IPS DF 6.9 (cell line): ENCODE data around the gene ZNF561.
A peak's percentile ranks its signal among the peaks of the same experiment; 100 is the strongest.
"Not testable (repeated sequence)": the region's sequence is repeated elsewhere in the genome, so short reads cannot be mapped to it uniquely, and the experiment has no call there.

ENCODE experiments used
- DNase-seq: peaks from one replicate; pipeline ENCODE4 v3.0.0-alpha.2; 2013; ENCODE audit warnings: low read depth, low spot score
- H3K27ac ChIP-seq: one replicate; pipeline ENCODE4 v1.5.1; 2013; ENCODE audit warnings: low read length, control low read depth
- H3K27me3 ChIP-seq: 2 replicates; pipeline ENCODE4 v1.6.1; 2013; ENCODE audit warnings: mild to moderate bottlenecking, low read length; ENCODE audit not compliant: control insufficient read depth, insufficient read depth
- H3K36me3 ChIP-seq: 2 replicates; pipeline ENCODE4 v1.6.1; 2013; ENCODE audit warnings: low read length; ENCODE audit not compliant: control insufficient read depth, insufficient read depth
- H3K4me1 ChIP-seq: 2 replicates; pipeline ENCODE4 v1.6.1; 2013; ENCODE audit warnings: low read length; ENCODE audit not compliant: control insufficient read depth, insufficient read depth
- H3K4me3 ChIP-seq: 2 replicates; pipeline ENCODE4 v1.5.1; 2013; ENCODE audit warnings: mild to moderate bottlenecking, low read length
- H3K9me3 ChIP-seq: 2 replicates; pipeline ENCODE4 v1.6.1; 2013; ENCODE audit warnings: low read length, inconsistent platforms; ENCODE audit not compliant: control insufficient read depth, insufficient read depth
- WGBS: extraction: QIAGEN DNeasy Blood & Tissue Kit; methylation state at CpG from one replicate; pipeline ENCODE4 v1.1.7; 2013; ENCODE audit warnings: mixed read lengths, missing lambda C conversion rate; ENCODE audit not compliant: insufficient read length, insufficient coverage; 5-methylcytosine and 5-hydroxymethylcytosine counted together

ZNF561 gene

DNA sequence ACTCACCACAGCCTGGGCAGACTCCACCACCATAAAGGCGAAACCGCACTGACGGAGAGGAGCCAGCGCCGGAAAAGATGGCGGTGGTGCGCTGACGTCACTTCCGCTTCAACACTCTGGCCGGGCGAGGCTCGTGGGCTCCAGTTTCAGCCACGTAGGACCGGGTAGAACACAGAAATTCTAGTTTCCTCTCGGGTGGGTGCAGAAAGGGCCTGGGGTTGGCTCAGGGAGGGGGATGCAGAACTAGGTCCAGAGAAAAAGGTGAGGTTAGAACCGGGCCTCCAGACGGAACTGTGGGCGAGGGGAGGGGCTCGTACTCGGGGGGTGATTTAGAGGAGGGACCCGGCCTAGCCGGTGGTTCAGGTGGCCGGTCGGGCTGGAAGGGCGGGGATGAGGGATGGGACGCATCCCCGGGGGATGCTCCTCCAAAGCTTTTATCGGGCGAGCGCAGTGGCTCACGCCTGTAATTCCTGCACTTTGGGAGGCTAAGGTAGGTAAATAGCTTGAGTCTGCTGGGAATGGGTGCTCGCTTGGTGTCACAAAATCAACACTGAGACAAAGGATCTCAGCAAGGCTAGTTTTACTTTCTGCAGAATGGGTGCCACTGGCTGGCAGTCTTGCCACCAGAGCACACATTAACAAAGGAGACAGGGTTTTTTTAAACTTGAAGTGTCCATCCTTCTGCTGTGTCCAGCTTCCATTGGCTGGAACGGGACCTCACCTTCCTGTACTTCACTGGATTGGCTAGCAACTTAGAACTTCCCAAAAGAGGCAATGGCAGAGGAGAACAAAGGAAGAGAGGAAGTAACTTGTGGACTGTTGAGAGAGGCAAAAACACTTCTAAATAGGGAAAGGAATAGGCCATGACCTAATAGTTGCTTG lies at the start of gene ZNF561:
Gene ZNF561, minus strand, starts transcription at position 77 of the 882 bp plus-strand sequence. CDS start 1,776 bp downstream, outside the sequence.
- WGBS, result no CpG with 5 or more reads among the region's 33 CpGs
- Histone ChIP-seq H3K36me3 (peaks cover 10% of the 10 kb centered on the region; the same call in 1 of the 2 replicates), H3K27me3 (no peaks in the 10 kb centered on the region), H3K9me3 (no peaks in the 10 kb centered on the region), H3K27ac (no peak within 1 kb of the TSS), H3K4me1 (no peaks in the 10 kb centered on the region), H3K4me3 (peak within 1 kb of the TSS; percentile 77)
- peak; percentile 82 for DNase-seq

DNA sequence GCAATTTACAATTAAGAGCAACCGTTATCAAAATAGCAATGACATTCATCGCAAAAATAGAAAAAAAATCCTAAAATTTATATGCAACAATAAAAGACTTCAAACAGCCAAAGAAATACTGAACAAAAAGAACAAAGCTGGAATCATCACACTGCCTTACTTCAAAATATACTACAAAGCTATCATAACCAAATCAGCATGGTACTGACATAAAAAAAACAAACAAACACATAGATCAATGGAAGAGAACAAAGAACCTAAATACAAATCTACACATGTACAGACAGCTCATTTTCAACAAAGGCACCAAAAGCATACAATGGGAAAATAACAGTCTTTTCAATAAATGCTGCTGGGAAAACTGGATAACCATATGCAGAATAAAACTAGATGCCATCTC lies 47.5 kb upstream of the ZNF561 start:
- no peak for DNase-seq
- no peaks in the 10 kb centered on the region; the same call in 1 of the 2 replicates for H3K9me3 ChIP-seq
- no CpG with 5 or more reads among the region's 2 CpGs for WGBS
- no peaks in the 10 kb centered on the region for H3K4me1 ChIP-seq
- no peak overlapping the region for H3K27ac ChIP-seq
- H3K36me3 ChIP-seq, result no peaks in the 10 kb centered on the region
- no peak overlapping the region for H3K4me3 ChIP-seq
- no peaks in the 10 kb centered on the region for H3K27me3 ChIP-seq

DNA sequence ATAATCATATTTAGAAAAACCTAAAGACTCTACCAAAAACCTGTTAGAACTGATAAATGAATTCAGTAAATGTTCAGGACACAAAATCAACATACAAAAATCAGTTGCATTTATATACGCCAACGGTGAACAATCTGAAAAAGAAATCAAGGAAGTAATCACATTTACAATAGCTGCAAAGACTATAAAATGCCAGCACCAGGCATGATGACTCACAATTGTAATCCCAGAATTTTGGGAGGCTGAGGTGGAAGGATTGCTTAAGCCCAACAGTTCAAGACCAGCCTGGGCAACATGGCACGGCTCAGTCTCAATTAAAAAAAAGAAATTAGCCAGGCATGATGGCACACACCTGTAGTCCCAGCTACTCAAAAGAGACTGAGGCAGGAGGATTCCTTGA lies 46.9 kb upstream of the ZNF561 start:
- no CpG with 5 or more reads among the region's 3 CpGs for WGBS
- Histone ChIP-seq H3K27ac (no peak overlapping the region), H3K9me3 (no peaks in the 10 kb centered on the region; the same call in 1 of the 2 replicates), H3K4me1 (no peaks in the 10 kb centered on the region), H3K36me3 (no peaks in the 10 kb centered on the region), H3K27me3 (no peaks in the 10 kb centered on the region), H3K4me3 (no peak overlapping the region)
- no peak for DNase-seq

DNA sequence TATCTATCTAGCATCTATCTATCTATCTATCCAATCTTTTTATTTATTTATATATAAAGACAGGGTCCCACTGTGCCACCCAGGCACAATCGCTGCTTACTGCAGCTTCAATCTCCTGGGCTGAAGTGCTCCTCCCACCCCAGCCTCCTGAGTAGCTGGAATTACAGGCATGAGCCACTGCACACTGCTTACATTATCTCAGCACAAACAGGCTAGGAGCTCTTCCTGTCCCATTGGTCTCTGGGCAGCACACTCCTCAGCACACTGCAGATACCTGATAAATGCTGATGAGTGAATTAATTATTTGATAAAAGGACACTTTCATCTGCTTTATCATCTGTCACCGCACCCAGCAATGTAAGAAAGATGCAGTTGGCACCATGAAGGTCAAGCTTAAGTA lies 37.7 kb upstream of the ZNF561 start:
- Histone ChIP-seq H3K4me3 (no peak overlapping the region), H3K4me1 (no peaks in the 10 kb centered on the region), H3K27me3 (no peaks in the 10 kb centered on the region), H3K36me3 (0 out of 2 replicates have a peak, but pooled peaks cover 3% of the 10 kb centered on the region), H3K27ac (no peak overlapping the region), H3K9me3 (peaks cover 2% of the 10 kb centered on the region)
- no peak for DNase-seq
- WGBS, result no CpG with 5 or more reads among the region's 2 CpGs

DNA sequence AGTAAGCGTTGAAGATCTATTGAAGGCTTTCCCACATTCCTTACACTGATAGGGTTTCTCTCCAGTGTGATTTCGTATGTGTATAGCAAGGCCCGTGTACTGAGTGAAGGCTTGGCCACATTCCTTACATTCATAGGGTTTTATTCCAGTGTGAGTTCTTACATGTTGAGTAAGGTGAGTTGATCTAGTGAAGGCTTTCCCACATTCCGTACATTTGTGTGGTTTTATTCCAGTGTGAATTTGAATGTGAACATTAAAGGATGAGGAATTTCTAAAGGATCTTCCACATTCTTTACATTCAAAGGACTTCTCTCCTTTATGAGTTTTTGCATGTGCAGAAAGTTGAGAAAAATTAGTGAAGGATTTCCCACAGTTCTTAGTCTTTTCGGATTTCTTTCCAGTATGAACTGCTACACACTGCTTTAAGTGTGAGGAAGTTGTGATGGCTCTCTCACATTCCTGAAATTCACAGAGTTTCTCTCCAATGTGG lies 32.1 kb upstream of the ZNF561 start:
- H3K4me1 ChIP-seq, DNase-seq, H3K27ac ChIP-seq, H3K9me3 ChIP-seq, H3K27me3 ChIP-seq, H3K4me3 ChIP-seq: not testable (repeated sequence)
- no CpG with 5 or more reads among the region's 5 CpGs for WGBS
- peaks cover 11% of the 10 kb centered on the region; the same call in 1 of the 2 replicates for H3K36me3 ChIP-seq

DNA sequence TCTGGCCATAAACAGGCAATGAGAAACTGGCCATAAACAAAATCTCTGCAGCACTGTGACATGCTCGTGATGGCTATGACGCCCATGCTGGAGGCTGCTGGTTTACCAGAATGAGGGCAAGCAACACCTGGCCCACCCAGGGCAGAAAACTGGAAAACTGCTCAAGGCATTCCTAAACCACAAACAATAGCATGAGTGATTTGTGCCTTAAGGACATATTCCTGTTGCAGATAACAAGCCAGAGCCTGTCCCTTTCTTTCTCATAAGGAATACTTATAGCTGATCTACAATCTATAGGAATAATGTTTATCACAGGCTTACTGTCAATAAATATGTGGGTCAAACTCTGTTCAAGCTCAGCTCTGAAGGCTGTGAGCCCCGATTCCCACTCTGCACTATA lies 30.4 kb upstream of the ZNF561 start:
- not testable (repeated sequence) for H3K4me3 ChIP-seq, DNase-seq, H3K9me3 ChIP-seq, H3K27me3 ChIP-seq, H3K4me1 ChIP-seq, H3K27ac ChIP-seq
- H3K36me3 ChIP-seq, result peaks cover 11% of the 10 kb centered on the region; the same call in 1 of the 2 replicates
- WGBS, result no CpG with 5 or more reads among the region's 3 CpGs

DNA sequence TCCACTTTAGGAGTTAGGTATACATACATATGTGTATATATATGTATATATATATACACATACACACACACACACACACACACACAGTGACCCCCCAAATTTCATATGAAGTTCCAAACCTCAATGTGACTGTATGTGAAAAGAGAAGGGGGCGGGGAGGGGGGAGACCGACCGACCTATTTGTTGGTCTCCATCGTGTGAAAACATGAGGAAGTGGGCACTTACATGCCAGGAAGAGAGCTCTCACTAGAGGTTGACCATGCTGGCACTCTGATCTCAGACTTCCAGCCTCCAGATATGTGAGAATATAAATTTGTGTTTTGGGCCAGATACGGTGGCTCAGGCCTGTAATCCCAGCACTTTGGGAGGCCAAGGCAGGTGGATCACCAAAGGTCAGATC lies 29.3 kb upstream of the ZNF561 start:
- Histone ChIP-seq H3K27me3 (no peaks in the 10 kb centered on the region), H3K36me3 (peaks cover 11% of the 10 kb centered on the region; the same call in 1 of the 2 replicates), H3K27ac (no peak overlapping the region), H3K9me3 (peaks cover 5% of the 10 kb centered on the region), H3K4me1 (no peaks in the 10 kb centered on the region), H3K4me3 (no peak overlapping the region)
- no peak for DNase-seq
- WGBS, result no CpG with 5 or more reads among the region's 5 CpGs

DNA sequence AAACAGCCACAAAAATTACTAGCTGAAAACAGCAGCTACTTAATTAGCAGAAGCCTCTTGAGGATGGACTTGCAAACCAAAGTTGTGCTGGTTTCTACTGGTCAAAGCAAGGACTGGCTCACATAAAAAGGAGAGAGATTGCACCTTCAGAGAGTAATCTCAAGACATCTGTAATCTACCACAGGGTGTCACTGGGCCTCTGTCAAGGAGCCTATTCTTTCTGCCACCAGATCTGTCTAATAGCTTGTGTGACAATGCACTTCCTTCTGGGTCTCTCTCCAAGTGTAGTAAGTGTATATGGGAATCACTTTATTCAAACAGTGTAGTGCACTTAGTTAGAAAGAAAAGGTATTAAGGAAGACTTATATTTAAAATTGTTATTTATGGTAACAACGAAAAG lies 24.4 kb upstream of the ZNF561 start:
- no peaks in the 10 kb centered on the region for H3K4me1 ChIP-seq
- WGBS, result no CpG with 5 or more reads among the region's 1 CpG
- no peak overlapping the region for H3K27ac ChIP-seq
- H3K9me3 ChIP-seq, result no peaks in the 10 kb centered on the region; the same call in 1 of the 2 replicates
- H3K4me3 ChIP-seq, result no peak overlapping the region
- no peaks in the 10 kb centered on the region for H3K36me3 ChIP-seq
- DNase-seq, result no peak
- H3K27me3 ChIP-seq, result no peaks in the 10 kb centered on the region

DNA sequence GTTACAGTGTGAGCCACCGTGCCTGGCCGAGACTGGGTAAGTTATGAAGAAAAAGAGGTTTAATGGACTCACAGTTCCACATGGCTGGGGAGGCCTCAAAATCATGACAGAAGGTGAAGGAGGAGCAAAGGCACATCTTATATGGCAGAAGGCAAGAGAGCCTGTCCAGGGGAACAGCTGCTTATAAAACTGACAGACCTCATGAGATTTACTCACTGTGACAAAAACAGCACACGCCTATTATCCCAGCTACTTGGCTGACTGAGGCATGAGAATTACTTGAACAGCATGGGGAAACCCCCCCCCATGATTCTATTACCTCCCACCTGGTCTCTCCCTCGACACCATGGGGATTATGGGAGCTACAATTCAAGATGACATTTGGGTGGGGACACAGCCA lies 23.4 kb upstream of the ZNF561 start:
- H3K36me3 ChIP-seq, result no peaks in the 10 kb centered on the region
- WGBS, result no CpG with 5 or more reads among the region's 4 CpGs
- no peaks in the 10 kb centered on the region for H3K27me3 ChIP-seq
- H3K4me3 ChIP-seq, result no peak overlapping the region
- H3K4me1 ChIP-seq, result no peaks in the 10 kb centered on the region
- no peaks in the 10 kb centered on the region; the same call in 1 of the 2 replicates for H3K9me3 ChIP-seq
- no peak for DNase-seq
- H3K27ac ChIP-seq, result no peak overlapping the region

DNA sequence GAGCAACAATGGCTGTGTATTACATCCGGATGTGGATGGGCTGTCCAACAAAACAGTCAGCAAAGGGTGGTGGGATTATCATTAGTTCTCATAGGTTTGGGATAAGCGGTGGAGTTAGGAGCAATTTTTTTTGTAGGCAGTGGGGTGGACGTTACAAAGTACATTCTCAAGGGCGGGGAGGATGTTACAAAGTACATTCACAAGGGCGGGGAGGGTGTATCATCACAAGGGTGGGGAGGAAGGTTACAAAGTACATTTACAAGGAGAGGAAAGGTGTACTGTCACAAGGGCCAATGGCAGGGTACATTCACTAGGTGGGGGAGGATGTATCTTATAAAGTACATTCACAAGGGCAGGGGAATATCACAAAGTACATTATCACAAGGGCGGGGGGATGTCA lies 20.8 kb upstream of the ZNF561 start:
- H3K4me1 ChIP-seq, result no peaks in the 10 kb centered on the region
- H3K36me3 ChIP-seq, result no peaks in the 10 kb centered on the region
- DNase-seq, result no peak
- no peaks in the 10 kb centered on the region for H3K27me3 ChIP-seq
- no peaks in the 10 kb centered on the region; the same call in 1 of the 2 replicates for H3K9me3 ChIP-seq
- no CpG with 5 or more reads among the region's 6 CpGs for WGBS
- no peak overlapping the region for H3K27ac ChIP-seq
- H3K4me3 ChIP-seq, result no peak overlapping the region
